ENCODE measurements around the gene CBX5. TPM values are rescaled to one million over a fixed set of nuclear protein-coding genes. Genes with fewer than 3 reads are reported as not detected.
A peak's percentile ranks its signal among the peaks of the same experiment; 100 is the strongest.

Gene CBX5
- total RNA-seq, 2 experiments from 2014 or later, result 115 to 299 TPM

DNA sequence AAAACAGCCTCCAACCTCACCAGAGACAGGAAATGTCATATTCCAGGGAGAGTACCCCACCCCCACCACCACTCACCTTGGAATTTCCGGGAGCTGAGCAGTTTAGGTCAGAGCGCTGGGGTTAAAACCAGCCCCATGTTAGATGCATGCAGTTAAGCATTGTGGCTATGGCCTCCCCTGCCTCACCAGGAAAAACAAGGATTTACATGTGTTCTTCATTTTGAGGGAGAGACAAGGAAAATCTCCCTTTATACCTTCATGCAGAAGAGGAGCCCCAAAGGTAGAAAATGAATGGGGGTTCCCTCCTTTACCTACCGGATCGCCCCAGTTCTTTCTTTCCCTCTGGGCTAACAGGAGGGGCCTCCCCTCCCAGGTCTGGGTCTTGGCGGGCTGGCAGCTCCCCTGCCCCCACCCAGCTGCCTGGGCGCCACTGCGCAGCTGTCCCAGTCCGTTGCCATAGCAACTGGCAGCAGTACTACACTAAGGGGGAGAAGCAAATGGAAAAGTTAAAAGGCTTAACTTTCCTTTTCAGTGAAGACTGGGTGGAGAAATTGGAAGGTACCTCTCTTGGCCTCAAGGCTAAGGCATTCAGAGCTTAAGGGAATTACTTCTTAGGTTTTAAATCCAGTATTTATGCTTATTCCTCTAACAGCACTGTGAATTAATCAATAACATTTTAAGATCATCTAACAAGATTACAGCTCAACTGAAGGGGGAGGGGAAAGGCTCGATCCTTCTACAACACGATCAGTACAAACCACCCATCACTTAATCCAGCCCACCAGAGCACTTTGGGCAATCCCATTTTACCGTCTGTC, 20.5 kb downstream of the CBX5 start:
- Histone ChIP-seq H3K9me3 (ENCODE audit: low read length) (no peaks in the 10 kb centered on the region), H3K79me2 (ENCODE audit: insufficient read depth, low read depth, low read length) (peaks cover 71% of the 10 kb centered on the region), H3K4me2 (ENCODE audit: low read length) (peak overlapping the region; percentile 92), H3K4me3 (ENCODE audit: low read depth, low read length, poor library complexity, severe bottlenecking) (peak overlapping the region; percentile 65), H3K27ac (ENCODE audit: low read depth, low read length, poor library complexity, severe bottlenecking) (peak overlapping the region; percentile 73), H3K4me1 (ENCODE audit: insufficient read depth, low read length, poor library complexity, severe bottlenecking) (peaks cover 53% of the 10 kb centered on the region), H4K20me1 (ENCODE audit: insufficient read depth, low read length) (no peaks in the 10 kb centered on the region), H2AFZ (ENCODE audit: low read length) (0 out of 2 replicates have a peak overlapping the region, but pooled peaks have one; percentile 11), H3K9me2 (ENCODE audit: insufficient read depth, low read length) (no peaks in the 10 kb centered on the region), H3K36me3 (ENCODE audit: insufficient read depth, low read length) (peaks cover 42% of the 10 kb centered on the region)
- peak; percentile 92 for DNase-seq (ENCODE audit: low spot score)
- TF ChIP-seq EZH2phosphoT487 (IDR thresholded peaks at IDR 0.05; ENCODE audit: borderline replicate concordance, low read depth, low read length), result no peak
- TF ChIP-seq, protein P1, sequence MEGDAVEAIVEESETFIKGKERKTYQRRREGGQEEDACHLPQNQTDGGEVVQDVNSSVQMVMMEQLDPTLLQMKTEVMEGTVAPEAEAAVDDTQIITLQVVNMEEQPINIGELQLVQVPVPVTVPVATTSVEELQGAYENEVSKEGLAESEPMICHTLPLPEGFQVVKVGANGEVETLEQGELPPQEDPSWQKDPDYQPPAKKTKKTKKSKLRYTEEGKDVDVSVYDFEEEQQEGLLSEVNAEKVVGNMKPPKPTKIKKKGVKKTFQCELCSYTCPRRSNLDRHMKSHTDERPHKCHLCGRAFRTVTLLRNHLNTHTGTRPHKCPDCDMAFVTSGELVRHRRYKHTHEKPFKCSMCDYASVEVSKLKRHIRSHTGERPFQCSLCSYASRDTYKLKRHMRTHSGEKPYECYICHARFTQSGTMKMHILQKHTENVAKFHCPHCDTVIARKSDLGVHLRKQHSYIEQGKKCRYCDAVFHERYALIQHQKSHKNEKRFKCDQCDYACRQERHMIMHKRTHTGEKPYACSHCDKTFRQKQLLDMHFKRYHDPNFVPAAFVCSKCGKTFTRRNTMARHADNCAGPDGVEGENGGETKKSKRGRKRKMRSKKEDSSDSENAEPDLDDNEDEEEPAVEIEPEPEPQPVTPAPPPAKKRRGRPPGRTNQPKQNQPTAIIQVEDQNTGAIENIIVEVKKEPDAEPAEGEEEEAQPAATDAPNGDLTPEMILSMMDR (conservative IDR thresholded peaks at IDR 0.05; ENCODE audit: low read length), result no peak
- intact Hi-C loops (cut with micrococcal nuclease; ENCODE audit: unreplicated experiment), result loop anchor here (1.0 kb wide), 1 partner anchor 21 kb away; the partner anchor contains the start of genes CBX5 and HNRNPA1
- ChIA-PET CTCF (ENCODE audit: unreplicated experiment) (interaction anchor here (1.0 kb wide), 1 partner anchor 34 kb away, joined by 3 read pairs; no protein-coding TSS in a partner anchor), POLR2A (interaction anchor here (0.6 to 3.7 kb wide), 6 partner anchors 8 to 37 kb away, joined by 4 to 24 read pairs (median 4); partner anchors contain the start of genes CBX5 and HNRNPA1)
- BruUV-seq (replicated peaks), result no TSS peak

DNA sequence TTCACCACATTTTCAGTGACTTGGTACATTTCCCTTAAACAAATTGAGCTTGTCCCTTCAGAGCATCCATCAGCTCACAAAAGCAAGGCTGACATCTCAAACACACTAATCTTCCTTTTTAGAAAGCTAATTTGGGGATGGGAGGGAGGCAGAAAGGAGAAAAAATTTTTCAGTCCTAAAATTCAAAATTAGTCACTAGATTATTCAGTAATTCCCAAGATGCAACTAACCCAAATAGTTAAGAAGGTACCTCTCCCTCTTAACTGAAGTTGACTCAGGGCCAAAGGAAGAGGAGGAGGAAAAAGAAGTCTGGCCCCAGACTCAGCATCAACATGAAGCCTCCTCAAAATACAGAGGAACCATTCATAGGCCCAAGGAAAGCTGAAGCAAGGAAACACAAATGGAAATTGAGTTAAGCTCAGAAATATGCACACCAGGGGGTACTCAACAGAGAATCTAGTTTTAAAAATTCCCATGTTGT, 21.7 kb downstream of the CBX5 start:
- no peak for DNase-seq (ENCODE audit: low spot score)
- Histone ChIP-seq H3K4me2 (ENCODE audit: low read length) (peak overlapping the region; percentile 92), H3K4me1 (ENCODE audit: insufficient read depth, low read length, poor library complexity, severe bottlenecking) (peaks cover 53% of the 10 kb centered on the region), H4K20me1 (ENCODE audit: insufficient read depth, low read length) (no peaks in the 10 kb centered on the region), H3K36me3 (ENCODE audit: insufficient read depth, low read length) (peaks cover 54% of the 10 kb centered on the region), H3K9me2 (ENCODE audit: insufficient read depth, low read length) (no peaks in the 10 kb centered on the region), H3K9me3 (ENCODE audit: low read length) (no peaks in the 10 kb centered on the region), H3K79me2 (ENCODE audit: insufficient read depth, low read depth, low read length) (peaks cover 72% of the 10 kb centered on the region), H3K27ac (ENCODE audit: low read depth, low read length, poor library complexity, severe bottlenecking) (peak overlapping the region; percentile 73), H2AFZ (ENCODE audit: low read length) (no peak overlapping the region), H3K4me3 (ENCODE audit: low read depth, low read length, poor library complexity, severe bottlenecking) (peak overlapping the region; percentile 65)
- TF ChIP-seq, protein P1 (conservative IDR thresholded peaks at IDR 0.05; ENCODE audit: low read length), result no peak
- TF ChIP-seq EZH2phosphoT487 (IDR thresholded peaks at IDR 0.05; ENCODE audit: borderline replicate concordance, low read depth, low read length), result no peak
- ChIA-PET CTCF (ENCODE audit: unreplicated experiment) (interaction anchor here (1.0 kb wide), 1 partner anchor 35 kb away, joined by 3 read pairs; no protein-coding TSS in a partner anchor), POLR2A (interaction anchor here (0.5 to 3.7 kb wide), 6 partner anchors 15 to 219 kb away, joined by 3 to 24 read pairs (median 5); partner anchors contain the start of genes CBX5 and HNRNPA1)
- BruUV-seq (replicated peaks), result no TSS peak
- intact Hi-C loops (cut with micrococcal nuclease; ENCODE audit: unreplicated experiment), result no loop called here
